ENCODE results near the gene RXRA.

- TF ChIP-seq ATF3 (CRISPR knock-in tag; IDR thresholded peaks at IDR 0.05) (no peak), ZNF687 (CRISPR knock-in tag; IDR thresholded peaks at IDR 0.05) (no peak)
These were observed 114.5 kb downstream of the RXRA start for GRCh38 chr9:134440636-134441226.
